ENCODE data around the gene SUGCT. TPM values are rescaled to one million over a fixed set of nuclear protein-coding genes. Genes with fewer than 3 reads are reported as not detected.

SUGCT gene
- total and polyA plus RNA-seq, 2 of the 13 experiments (the other 11 are each of a cell fraction or from before 2014, with no cell fraction given): 10.1 to 22.2 TPM

DNA sequence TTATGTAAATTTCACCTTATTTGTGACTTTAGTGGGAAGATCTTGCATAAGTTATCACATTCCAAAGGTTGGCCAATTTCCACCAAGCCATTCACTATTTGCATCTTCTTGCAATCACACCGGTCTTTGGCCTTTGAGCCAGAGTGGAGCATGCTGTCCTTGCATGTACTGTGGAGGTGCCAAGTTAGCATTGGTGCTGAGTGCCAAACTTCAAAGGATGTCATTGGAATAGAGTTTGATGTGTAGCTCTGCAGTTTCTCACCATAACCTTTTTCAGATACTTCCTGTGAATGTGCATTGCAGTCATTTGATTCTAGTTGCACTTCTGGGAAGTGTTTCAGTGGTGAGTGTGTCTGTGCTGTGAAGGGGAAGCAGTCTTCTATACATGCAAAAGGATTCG is 620.6 kb downstream of the SUGCT start (continued):
- TF ChIP-seq, protein P1, sequence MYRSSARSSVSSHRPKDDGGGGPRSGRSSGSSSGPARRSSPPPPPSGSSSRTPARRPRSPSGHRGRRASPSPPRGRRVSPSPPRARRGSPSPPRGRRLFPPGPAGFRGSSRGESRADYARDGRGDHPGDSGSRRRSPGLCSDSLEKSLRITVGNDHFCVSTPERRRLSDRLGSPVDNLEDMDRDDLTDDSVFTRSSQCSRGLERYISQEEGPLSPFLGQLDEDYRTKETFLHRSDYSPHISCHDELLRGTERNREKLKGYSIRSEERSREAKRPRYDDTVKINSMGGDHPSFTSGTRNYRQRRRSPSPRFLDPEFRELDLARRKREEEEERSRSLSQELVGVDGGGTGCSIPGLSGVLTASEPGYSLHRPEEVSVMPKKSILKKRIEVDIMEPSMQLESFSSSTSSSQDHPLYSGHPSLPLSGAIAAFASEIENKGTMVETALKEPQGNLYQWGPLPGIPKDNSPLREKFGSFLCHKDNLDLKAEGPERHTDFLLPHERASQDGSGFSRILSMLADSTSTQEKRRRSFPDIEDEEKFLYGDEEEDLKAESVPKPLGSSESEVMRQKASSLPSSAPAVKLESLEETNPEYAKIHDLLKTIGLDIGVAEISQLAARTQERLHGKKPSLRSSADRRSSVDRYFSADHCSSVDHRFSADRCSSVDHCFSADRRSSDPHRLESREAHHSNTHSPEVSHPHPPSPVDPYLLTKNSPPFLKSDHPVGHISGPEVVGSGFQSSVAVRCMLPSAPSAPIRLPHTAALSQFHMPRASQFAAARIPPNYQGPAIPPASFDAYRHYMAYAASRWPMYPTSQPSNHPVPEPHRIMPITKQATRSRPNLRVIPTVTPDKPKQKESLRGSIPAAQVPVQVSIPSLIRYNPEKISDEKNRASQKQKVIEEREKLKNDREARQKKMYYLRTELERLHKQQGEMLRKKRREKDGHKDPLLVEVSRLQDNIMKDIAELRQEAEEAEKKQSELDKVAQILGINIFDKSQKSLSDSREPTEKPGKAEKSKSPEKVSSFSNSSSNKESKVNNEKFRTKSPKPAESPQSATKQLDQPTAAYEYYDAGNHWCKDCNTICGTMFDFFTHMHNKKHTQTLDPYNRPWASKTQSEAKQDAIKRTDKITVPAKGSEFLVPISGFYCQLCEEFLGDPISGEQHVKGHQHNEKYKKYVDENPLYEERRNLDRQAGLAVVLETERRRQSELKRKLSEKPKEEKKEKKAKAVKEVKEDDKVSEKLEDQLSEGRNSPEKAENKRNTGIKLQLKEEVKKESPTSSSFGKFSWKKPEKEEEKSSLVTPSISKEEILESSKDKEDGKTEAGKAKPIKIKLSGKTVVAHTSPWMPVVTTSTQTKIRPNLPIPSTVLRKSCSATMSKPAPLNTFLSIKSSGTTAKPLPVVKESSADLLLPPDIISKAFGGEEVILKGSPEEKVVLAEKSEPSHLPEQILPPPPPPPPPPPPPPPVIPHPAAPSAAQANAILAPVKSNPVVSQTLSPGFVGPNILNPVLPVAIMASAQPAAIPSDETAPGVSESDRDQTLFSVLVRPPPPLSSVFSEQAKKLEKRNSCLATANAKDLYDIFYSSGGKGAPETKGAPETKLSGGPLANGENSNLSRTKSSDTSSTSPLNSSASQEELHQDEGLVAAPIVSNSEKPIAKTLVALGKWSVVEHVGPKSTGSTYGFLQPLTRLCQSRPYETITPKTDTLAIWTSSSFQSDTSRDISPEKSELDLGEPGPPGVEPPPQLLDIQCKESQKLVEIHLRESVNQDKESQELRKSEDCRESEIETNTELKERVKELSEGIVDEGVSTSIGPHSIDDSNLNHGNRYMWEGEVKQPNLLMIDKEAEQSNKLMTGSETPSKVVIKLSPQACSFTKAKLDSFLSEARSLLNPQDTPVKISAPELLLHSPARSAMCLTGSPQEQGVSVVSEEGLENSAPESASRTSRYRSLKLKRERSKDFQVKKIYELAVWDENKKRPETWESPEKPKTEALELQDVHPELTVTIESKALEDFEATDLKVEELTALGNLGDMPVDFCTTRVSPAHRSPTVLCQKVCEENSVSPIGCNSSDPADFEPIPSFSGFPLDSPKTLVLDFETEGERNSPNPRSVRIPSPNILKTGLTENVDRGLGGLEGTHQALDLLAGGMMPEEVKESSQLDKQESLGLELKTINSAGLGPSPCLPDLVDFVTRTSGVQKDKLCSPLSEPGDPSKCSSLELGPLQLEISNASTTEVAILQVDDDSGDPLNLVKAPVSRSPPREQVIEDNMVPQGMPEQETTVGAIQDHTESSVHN (CRISPR knock-in tag; IDR thresholded peaks at IDR 0.05): no peak
- TF ChIP-seq ZMYM3 (CRISPR knock-in tag; IDR thresholded peaks at IDR 0.05): 0 out of 2 replicates have a peak, but pooled peaks have one; percentile 15
- TF ChIP-seq, protein P2, sequence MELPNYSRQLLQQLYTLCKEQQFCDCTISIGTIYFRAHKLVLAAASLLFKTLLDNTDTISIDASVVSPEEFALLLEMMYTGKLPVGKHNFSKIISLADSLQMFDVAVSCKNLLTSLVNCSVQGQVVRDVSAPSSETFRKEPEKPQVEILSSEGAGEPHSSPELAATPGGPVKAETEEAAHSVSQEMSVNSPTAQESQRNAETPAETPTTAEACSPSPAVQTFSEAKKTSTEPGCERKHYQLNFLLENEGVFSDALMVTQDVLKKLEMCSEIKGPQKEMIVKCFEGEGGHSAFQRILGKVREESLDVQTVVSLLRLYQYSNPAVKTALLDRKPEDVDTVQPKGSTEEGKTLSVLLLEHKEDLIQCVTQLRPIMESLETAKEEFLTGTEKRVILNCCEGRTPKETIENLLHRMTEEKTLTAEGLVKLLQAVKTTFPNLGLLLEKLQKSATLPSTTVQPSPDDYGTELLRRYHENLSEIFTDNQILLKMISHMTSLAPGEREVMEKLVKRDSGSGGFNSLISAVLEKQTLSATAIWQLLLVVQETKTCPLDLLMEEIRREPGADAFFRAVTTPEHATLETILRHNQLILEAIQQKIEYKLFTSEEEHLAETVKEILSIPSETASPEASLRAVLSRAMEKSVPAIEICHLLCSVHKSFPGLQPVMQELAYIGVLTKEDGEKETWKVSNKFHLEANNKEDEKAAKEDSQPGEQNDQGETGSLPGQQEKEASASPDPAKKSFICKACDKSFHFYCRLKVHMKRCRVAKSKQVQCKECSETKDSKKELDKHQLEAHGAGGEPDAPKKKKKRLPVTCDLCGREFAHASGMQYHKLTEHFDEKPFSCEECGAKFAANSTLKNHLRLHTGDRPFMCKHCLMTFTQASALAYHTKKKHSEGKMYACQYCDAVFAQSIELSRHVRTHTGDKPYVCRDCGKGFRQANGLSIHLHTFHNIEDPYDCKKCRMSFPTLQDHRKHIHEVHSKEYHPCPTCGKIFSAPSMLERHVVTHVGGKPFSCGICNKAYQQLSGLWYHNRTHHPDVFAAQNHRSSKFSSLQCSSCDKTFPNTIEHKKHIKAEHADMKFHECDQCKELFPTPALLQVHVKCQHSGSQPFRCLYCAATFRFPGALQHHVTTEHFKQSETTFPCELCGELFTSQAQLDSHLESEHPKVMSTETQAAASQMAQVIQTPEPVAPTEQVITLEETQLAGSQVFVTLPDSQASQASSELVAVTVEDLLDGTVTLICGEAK (IDR thresholded peaks at IDR 0.05): no peak
- TF ChIP-seq, protein P2 (CRISPR knock-in tag; IDR thresholded peaks at IDR 0.05): no peak
- no peak for TF ChIP-seq ZC3H4 (CRISPR knock-in tag; IDR thresholded peaks at IDR 0.05; ENCODE audit: borderline replicate concordance)
- peak; percentile 99 for TF ChIP-seq HNF4A (CRISPR knock-in tag; IDR thresholded peaks at IDR 0.05)
- TF ChIP-seq ZNF816 (CRISPR knock-in tag; IDR thresholded peaks at IDR 0.05; ENCODE audit: borderline replicate concordance): 0 out of 2 replicates have a peak, but pooled peaks have one; percentile 27
- TF ChIP-seq, protein P3, sequence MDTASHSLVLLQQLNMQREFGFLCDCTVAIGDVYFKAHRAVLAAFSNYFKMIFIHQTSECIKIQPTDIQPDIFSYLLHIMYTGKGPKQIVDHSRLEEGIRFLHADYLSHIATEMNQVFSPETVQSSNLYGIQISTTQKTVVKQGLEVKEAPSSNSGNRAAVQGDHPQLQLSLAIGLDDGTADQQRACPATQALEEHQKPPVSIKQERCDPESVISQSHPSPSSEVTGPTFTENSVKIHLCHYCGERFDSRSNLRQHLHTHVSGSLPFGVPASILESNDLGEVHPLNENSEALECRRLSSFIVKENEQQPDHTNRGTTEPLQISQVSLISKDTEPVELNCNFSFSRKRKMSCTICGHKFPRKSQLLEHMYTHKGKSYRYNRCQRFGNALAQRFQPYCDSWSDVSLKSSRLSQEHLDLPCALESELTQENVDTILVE (CRISPR knock-in tag; IDR thresholded peaks at IDR 0.05): peak; percentile 81; the same call in 1 of the 2 replicates
- TF ChIP-seq KDM5A (IDR thresholded peaks at IDR 0.05; ENCODE audit: borderline replicate concordance, low read length): no peak
- no peak for TF ChIP-seq KDM5B (CRISPR knock-in tag; IDR thresholded peaks at IDR 0.05; ENCODE audit: borderline replicate concordance)
- TF ChIP-seq ZFP1 (CRISPR knock-in tag; IDR thresholded peaks at IDR 0.05): no peak
- no peak for TF ChIP-seq MEF2D (CRISPR knock-in tag; IDR thresholded peaks at IDR 0.05)
- peak; percentile 87 for TF ChIP-seq MIXL1 (CRISPR knock-in tag; IDR thresholded peaks at IDR 0.05)
